Stimulated activated CD4-positive, alpha-beta T cell treated with anti-CD3 and anti-CD28 coated beads, Interleukin-12 subunit alpha, Interleukin-12 subunit beta, amount 100 ng/mL, for 24 hours (primary cell): Measurements from ENCODE around the gene SIRT6.
A peak's percentile ranks its signal among the peaks of the same experiment; 100 is the strongest.
"Not testable (repeated sequence)": the region's sequence is repeated elsewhere in the genome, so short reads cannot be mapped to it uniquely, and the experiment has no call there.

Source experiments
- DNase-seq, 2 experiments: peaks; one replicate each; pipeline ENCODE4 v3.0.0-alpha.2; 2020; ENCODE audit warnings: low read depth in 2 of 2

SIRT6 gene

DNA sequence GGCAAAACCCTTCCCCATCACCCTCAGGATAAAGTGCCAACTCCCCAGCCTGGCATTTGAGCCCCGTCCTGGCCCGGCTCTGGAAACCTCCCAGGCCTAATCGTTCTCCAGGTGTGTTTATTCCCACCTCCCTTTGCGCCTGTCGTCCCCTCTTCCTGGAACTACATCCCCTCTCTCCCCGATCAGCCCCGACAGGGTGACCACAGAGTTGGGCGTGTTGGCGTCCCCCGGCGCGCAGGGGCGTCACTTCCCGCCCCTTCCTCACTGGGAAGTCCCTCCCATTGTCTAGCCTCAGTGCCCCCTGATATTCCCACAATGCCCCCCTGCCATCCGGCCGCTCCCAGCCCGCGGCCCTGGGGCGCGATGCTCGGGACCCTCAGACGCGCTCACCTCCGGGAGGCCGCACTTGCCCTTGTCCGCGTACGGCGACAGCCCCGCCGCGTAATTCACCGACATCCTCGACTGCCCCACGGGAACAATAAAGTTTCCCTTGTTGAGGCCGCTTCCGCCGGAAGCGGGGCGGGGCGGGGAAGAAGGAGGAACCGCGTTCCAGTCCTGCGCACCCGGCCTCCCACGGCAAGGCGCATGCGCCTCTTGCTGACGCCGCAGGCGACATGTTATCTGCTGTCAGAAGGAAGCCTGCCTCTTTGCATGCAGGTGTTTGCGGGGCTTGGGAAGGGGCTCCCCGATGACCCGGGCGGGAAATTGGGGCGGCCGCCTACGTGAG is at the start of gene SIRT6, which contains the start of gene ANKRD24:
Gene SIRT6, minus strand, starts transcription at position 480 of the 727 bp plus-strand sequence. Its CDS starts 24 bp downstream, at position 456.
Gene ANKRD24, plus strand, starts transcription at position 606 of the 727 bp plus-strand sequence. CDS start 3,737 bp downstream, outside the sequence.
- peak; percentile 91 to 94 for DNase-seq

DNA sequence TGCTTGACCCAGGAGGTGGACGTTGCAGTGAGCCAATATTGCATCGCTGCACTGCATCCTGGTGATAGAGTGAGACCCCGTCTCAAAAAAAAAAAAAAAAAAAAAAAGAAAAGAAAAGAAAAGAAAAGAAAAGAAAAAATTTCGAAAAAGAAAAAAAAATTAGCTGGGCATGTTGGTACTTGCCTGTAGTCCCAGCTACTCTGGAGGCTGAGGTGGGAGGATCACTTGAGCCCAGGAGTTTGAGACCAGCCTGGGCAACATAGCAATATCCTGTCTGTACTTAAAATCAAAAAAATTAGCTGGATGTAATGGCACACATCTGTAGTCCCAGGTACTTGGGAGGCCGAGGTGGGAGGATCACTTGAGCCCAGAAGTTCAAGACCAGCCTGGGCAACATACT is 49.8 kb upstream of the SIRT6 start:
- DNase-seq, result not testable (repeated sequence)

DNA sequence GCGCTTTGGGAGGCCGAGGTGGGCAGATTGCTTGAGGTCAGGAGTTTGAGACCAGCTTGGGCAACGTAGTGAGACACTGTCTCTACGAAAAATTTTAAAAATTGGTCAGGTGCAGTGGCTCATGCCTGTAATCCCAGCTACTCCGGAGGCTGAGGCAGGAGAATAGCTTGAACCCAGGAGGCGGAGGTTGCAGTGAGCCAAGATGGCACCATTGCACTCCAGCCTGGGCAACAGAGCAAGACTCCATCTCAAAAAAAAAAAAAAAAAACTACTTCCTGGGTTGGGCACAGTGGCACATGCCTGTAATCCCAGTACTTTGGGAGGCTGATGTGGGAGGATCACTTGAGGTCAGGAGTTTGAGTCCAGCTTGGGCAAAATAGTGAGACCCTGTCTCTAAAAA is 49.2 kb upstream of the SIRT6 start:
- not testable (repeated sequence) for DNase-seq

- DNase-seq, result not testable (repeated sequence)
Measured at GRCh38 chr19:4230237-4230636, 47.9 kb upstream of the SIRT6 start.

- peak in 1 of 2 experiments; percentile 55 for DNase-seq
Measured at GRCh38 chr19:4229179-4229931, 47.0 kb upstream of the SIRT6 start, which contains the start of gene EBI3. Gene EBI3, plus strand, starts transcription at chr19:4229523. Its CDS starts 28 bp downstream, at chr19:4229551.

DNA sequence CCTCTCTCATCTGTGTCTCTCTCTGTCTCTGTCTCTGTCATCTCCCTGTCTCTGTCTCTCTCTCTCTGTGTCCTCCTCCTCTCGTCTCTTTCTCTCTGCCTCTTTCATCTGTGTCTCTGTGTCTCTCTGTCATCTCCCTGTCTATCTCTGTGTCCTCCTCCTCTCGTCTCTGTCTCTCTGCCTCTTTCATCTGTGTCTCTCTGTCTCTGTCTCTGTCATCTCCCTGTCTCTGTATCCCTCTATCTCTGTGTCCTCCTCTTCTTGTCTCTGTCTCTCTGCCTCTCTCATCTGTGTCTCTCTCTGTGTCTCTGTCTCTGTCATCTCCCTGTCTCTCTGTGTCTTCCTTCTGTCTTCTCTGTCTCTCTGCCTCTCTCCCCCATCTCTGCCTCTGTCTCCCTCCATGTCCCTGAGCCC is 46.4 kb upstream of the SIRT6 start:
- no peak for DNase-seq

- DNase-seq, result no peak
Measured at GRCh38 chr19:4227771-4228170, 45.4 kb upstream of the SIRT6 start.

- no peak for DNase-seq
Measured at GRCh38 chr19:4225885-4226284, 43.5 kb upstream of the SIRT6 start.

DNA sequence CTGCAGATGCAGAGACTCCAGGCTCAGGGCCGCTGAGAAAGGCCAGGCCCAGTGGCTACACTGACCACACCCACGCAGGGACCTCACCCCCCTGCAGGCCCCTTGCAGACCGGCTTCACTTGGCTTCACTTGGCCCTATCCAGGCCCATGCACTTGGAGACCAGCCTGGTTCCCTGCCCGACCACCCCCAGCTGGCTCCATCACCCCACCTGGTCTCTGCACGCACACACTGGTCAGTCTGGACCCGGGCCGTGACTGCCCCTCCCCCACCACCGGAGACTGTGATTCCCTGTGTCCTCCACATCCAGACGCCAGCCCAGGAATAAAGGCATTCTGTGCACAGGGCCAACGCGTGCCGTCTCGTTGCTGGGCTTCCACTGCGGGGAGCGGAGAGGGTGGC is 42.1 kb upstream of the SIRT6 start:
- no peak for DNase-seq

DNA sequence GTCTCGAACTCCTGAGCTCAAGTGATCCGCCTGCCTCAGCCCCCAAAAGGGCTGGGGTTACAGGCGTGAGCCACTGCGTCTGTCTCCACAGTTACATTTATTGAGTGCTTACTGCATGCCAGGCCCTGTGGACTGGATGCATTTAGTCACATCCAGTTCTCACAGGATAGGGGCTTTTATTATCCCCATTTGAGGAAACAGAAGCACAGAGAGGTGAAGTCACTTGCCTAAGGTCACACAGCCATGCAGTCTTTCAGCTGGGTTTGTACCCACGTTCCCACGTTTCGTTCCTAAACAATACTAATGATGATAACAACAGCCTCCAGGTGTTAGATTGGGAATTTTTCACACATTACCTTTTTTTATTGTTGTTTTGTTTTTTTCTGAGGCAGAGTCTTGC is 37.8 kb upstream of the SIRT6 start:
- no peak for DNase-seq

- DNase-seq, result not testable (repeated sequence)
Measured at GRCh38 chr19:4218523-4218922, 36.2 kb upstream of the SIRT6 start.

DNA sequence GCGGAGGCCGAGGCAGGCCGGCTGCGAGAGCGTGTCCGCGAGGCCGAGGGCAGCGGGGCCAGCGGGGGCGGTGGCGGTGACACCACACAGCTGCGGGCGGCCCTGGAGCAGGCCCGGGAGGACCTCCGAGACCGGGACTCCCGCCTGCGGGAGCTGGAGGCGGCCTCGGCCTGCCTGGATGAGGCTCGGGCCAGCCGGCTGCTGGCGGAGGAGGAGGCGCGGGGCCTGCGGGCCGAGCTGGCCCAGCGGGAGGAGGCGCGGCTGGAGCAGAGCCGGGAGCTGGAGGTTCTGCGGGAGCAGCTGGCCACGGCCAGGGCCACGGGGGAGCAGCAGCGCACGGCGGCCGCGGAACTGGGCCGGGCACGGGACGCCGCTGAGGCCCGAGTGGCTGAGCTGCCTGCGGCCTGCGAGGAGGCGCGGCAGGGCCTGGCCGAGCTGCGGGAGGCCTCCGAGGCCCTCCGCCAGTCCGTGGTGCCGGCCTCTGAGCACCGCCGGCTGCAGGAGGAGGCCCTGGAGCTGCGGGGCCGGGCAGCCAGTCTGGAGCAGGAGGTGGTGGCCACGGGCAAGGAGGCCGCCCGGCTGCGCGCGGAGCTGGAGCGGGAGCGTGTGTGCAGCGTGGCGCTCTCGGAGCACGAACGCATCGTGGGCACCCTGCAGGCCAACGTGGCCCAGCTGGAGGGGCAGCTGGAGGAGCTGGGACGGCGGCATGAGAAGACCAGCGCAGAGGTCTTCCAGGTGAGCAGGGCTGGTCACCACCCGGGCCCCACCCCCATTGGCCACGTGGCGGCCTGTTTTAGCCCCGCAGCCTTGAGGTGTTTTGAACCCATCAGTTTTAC is 35.3 kb upstream of the SIRT6 start:
- DNase-seq, result no peak

DNA sequence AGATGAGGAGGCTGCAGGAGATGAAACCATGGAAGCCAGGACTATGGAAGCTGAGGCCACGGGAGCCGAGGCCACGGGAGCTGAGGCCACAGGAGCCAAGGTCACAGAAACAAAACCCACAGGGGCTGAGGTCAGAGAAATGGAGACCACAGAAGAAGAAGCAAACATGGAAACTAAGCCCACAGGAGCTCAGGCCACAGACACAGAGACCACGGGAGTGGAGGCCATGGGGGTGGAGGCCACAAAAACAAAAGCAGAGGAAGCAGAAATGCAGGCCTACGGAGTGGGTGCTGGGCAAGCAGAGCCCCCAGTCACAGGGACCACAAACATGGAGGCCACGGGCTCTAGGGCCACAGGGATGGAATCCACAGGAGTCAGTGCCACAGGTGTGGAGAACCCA is 34.5 kb upstream of the SIRT6 start:
- DNase-seq, result no peak

- DNase-seq, result no peak
Measured at GRCh38 chr19:4215807-4216206, 33.4 kb upstream of the SIRT6 start.

DNA sequence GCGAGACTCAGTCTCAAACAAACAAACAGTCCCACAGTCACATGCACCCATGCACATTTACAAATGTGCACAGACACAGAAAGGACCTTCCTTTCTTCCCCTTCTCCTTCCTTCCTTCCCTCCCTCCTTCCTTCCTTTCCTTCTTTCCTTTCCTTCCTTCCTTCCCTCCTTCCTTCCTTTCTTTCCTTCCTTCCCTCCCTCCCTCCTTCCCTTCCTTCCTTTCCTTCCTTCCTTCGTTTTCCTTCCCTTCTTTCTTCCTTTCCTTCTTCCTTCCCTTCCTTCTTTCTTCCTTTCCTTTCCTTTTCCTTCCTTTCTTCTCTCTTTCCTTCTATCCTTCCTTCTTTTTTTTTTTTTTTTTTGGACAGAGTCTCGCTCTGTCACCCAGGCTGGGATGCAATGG is 30.8 kb upstream of the SIRT6 start:
- no peak for DNase-seq

DNA sequence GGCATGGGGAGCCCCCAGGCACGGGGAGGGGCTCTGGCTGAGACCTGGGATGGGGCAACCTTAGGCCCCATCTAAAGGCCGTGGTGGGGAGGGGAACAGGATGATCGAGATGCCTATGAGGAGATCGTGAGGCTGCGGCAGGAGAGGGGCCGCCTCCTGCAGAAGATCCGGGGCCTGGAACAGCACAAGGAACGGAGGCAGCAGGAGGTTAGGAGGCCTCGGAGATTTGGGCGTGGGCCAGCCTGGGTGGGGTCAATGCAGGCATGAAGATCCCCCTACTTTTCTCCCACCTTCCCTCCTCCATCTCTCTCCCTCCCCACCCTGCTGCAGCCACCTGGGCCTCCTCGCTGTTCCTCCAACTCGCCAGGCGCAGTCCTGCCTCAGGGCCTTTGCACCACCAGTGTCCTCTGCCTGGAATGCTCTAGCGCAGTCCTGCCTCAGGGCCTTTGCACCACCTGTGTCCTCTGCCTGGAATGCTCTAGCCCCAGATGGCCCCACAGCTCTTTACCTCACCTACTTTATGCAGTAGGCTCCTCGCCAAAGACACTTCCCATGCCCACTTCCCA is 27.9 kb upstream of the SIRT6 start:
- no peak for DNase-seq

- no peak for DNase-seq
Measured at GRCh38 chr19:4208385-4209094, 26.2 kb upstream of the SIRT6 start.

DNA sequence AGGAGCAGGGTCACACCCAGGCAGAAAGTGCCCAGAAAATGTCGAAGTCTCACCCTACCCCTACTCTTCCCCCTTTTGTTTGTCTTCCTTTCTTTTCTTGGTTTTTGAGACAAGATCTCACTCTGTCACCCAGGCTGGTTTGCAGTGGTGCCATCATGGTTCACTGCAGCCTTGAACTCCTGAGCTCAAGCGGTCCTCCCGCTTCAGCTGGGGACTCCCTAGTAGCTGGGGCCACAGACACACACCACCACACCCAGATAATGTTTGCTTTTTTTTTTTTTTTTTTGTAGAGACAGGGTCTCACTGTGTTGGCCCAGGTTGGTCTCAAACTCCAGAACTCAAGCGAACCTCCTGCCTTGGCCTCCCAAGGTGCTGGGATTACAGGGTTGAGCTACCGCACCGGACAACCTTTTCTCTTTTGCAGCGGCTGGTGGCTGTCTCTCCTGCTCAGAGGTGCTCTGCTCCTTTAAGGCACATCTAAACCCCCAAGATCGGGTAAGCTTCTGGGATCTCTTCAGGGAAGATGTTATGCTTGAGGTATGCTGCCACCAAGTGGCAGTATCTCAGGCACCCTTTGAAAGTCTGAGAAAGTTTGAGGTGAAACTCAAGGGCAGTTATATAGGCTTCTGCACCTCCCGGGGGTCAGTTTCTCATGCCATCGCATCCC is 24.6 kb upstream of the SIRT6 start:
- no peak for DNase-seq

GRCh38 chr19:4201798-4202197 is 19.4 kb upstream of the SIRT6 start:
- no peak for DNase-seq

GRCh38 chr19:4200940-4201542 is 18.7 kb upstream of the SIRT6 start:
- no peak for DNase-seq
